T47D (cell line): ENCODE data around the gene RNF13.
"Not testable (repeated sequence)": the region's sequence is repeated elsewhere in the genome, so short reads cannot be mapped to it uniquely, and the experiment has no call there.

Experiments used
- DNase-seq, 2 experiments: peaks; one replicate each; pipeline versions ENCODE4 v3.0.0 to v3.0.0-alpha.2; 2011 to 2012; ENCODE audit warnings: low read depth in 1 of 2, low spot score in 1 of 2
- JUND ChIP-seq: IDR thresholded peaks from 2 replicates; pipeline ENCODE4 v1.6.1; 2012; ENCODE audit warnings: low read depth
- in situ Hi-C: cut with HindIII; loops from 2 replicates; pipeline ENCODE4 v1.10.0; 2016; ENCODE audit warnings: low sequenced_read_pairs, low pct_unique_long_range_greater_than_20kb

RNF13 gene

DNA sequence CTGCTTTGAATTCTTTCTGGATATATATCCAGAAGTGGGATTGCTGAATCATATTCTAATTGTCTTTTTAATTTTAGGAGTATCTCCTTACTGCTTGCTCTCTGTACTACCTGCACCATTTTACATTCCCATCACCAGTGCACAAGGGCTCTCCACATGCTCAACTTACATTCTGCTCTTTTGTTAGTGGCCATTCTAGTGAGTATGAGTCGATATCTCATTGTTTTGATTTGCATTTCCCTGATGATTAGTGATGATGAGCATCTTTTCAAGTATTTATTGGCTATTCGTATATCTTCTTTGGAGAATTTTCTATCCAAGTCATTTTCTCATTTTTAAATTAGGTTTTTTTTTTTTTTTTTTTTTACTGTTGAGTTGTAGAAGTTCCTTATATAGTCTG is 128.2 kb downstream of the RNF13 start:
- no peak for DNase-seq
- no peak for TF ChIP-seq JUND
- in situ Hi-C loops = no loop called here

DNA sequence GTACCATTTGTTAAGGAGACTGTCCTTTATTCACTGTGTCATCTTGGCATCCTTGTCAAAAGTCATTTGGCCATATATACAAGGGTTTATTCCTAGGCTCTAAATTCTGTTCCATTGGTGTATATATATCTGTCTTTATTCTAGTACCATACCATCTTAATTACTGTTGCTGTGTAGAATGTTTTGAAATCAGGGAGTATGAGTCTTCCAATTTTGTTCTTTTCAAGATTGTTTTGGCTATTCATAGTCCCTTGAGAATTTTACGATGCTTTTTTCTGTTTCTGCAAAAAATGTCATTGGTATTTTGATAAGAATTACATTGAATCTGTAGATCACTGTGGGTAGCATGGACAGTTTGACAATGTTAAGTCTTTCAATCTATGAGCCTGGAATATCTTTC is 128.9 kb downstream of the RNF13 start:
- in situ Hi-C loops = no loop called here
- TF ChIP-seq JUND = no peak
- DNase-seq = no peak

DNA sequence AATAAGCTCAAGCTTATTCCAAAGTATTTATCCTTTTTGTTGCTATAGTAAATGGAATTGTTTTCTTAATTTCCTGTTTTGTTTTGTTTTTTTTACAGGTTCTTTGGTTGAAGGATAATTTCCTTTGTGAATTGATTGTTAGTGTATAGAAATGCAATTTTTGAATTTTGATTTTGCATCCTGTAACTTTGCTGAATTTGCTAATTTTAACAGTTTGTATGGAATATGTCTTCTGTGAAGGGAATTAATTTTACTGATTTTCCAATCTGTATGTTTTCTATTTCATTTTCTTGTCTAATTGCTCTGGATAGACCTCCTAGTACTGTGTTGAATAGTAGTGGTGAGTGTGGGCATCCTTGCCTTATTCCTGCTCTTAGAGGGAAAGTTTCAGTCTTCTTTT is 129.4 kb downstream of the RNF13 start:
- in situ Hi-C loops = no loop called here
- no peak for TF ChIP-seq JUND
- no peak for DNase-seq

DNA sequence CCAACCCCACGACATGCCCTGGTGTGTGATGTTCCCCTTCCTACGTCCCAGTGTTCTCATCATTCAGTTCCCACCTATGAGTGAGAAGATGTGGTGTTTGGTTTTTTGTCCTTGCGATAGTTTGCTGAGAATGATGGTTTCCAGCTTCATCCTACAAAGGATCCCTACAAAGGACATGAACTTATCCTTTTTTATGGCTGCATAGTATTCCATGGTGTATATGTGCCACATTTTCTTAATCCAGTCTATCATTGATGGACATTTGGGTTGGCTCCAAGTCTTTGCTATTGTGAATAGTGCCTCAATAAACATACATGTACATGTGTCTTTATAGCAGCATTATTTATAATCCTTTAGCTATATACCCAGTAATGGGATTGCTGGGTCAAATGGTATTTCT is 131.0 kb downstream of the RNF13 start:
- in situ Hi-C loops, DNase-seq: not testable (repeated sequence)

DNA sequence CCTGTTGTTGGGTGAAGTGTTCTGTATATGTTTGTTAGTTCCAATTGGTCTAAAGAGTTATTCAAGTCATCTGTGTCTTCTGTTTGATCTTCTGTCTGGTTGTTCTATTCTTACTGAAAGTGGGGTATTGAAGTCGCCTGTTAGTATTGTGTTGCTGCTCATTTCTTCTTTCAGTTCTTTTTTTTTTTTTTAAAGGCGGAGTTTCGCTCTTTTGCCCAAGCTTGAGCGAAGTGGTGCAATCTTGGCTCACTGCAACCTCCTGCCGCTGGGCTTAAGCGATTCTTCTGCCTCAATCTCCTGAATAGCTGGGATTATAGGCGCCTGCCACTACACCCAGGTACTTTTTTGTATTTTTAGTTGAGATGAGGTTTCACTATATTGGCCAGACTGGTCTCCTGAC is 134.2 kb downstream of the RNF13 start:
- no peak for DNase-seq
- TF ChIP-seq JUND = no peak
- in situ Hi-C loops = no loop called here

DNA sequence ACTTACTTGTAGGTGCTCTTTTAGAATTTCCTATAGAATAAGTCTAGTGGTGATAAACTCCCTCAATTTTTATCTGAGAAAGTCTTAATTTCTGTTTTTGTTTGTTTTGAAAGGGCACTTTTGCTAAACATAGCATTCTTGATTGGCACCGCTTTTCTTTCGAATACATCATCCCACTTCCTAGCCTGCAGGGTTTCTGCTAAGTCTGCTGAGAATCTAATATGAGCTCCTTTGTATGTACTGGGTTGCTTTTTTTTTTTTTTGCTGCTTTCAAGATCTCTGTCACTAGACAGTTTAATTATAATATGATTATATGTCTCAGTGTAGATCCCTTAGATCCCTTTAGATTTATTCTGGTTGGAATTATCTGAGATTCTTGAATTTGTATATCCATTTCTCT is 136.2 kb downstream of the RNF13 start:
- TF ChIP-seq JUND = no peak
- in situ Hi-C loops = no loop called here
- no peak for DNase-seq

DNA sequence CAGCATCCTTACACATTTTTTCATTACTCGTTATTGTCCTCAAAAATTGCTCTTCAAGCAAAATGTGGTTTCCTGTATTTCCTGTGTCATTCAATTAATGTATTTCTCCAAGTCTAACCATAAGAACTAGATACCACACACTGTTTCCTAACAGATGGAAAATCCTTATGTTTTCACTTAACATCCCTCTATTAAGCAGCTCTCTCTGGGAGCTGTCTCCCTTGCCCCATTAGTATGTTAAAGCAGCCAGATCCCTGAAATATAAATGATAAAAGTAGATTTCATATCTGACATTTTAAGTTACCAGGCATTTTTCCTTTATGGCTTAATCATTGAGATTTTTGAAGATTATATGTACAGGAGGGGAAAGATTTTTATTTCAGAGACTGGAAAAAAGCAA is 141.8 kb downstream of the RNF13 start:
- DNase-seq = no peak
- TF ChIP-seq JUND = no peak
- in situ Hi-C loops = no loop called here

DNA sequence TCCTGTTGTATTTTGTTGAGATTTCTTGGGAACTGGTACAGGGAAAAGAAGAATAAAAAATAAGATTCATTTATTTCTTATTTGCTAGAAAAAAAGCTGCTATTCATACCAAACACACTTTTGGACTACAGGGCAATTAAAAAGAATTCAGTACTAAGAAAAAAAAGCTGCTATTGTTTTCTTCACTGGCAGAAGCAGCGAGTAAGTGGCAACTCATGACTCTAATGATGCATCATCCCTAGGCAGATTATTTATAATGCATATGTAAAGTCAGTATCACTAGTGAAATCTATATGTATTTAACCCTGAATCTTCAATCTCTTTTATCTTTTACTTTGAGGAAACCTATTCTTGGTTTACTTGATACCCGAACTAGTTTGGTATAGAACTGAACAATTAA is 142.4 kb downstream of the RNF13 start:
- TF ChIP-seq JUND = no peak
- DNase-seq = no peak
- in situ Hi-C loops = no loop called here

DNA sequence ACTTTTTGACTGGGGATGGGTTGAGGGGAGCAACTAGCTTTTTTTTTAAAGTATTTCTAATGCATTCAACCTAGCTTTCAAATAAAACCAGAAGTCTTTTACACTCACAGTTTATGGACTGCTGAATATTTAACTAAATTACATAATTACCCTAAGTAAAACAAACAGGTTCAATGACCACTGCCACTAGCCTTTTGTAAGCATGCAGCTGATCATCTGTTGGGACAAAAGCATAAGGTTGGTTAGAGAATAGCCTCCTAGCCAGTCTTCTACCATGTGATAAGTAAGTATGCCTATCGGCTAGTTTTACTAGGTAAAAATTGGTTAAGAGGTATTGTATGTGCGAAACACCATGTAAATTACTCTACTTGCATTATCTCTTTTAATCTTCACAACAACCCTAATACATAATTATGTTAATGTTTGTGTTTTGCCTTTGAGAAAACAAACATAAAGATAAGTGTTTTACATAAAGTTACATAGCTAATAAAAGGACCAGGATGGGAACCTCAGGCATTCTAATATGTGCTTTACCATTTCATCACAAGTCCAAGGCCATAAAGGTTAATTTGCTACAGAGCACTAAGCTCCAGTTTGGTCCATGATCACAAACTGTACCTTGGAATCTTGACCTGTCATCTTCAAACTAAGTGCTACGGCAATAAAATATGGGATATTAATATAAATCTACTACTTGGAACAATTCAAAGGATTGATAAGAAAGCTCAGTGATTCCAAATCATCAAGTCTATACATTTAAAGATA is 144.5 kb downstream of the RNF13 start:
- no peak for DNase-seq
- in situ Hi-C loops = no loop called here
- no peak for TF ChIP-seq JUND

DNA sequence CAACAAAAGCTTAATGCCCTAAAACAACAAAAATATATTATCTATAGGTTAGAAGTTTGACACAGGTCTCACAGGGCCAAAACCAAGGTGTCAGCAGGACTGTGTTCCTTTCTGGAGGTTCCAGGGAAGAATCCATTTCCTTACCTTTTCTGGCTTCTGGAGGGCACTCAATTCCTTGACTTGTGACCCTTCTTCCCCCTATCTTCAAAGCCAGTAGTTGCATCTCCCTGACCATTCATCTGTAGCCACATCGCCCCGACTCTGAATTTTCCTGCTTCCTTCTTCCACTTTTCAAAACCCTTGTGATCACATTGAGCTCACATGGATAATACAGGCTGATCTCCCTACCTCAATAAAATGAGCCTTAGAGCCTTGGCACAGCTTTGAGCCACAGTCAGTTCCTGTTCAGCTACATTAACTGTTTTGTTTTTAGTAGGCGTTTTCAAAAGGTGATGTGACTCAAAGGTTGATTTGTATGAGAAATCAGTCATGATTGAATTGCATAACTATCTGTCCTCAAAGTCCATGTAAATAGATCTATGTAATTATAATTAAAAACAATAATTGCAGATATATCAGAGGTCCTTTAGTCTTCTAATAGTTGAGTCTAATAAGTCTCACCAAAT is 145.3 kb downstream of the RNF13 start:
- no peak for TF ChIP-seq JUND
- no peak for DNase-seq
- in situ Hi-C loops = no loop called here

DNA sequence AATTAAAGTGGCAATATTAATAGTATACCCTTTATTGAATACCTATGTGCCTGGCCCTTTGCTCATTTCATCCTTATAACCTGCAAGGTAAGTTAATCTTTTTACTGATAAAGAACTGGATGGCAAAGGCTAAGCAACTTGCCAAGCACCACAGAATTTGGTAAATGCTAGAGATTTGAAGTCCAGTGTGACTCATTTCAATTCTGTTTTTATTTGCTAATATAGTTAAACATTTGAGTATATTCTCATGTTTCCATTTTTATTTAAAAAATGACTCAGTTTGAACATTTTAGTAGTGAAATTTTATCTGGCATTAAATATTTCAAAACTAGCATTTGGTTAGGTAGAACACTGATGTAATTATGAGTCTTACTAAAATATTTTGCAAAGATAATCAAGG is 146.4 kb downstream of the RNF13 start:
- in situ Hi-C loops = no loop called here
- TF ChIP-seq JUND = no peak
- DNase-seq = no peak

DNA sequence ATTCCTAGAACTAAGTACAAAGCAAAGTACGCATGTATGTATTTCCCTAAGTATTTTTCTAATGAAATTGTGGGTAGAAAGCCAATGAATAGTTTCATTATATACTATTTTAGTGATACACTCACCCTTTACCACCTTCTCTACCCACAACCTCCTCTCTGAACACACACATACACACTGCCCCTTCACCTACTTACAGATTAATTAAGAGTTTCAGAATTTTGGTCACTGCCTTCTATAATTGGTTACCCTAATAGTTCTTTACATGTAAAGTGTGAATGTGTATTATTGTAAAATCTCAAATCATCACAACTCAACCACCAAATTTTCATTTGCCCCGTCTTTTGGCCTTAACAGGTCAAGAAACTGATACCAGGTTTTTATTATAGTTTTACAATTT is 150.5 kb downstream of the RNF13 start:
- in situ Hi-C loops = no loop called here

DNA sequence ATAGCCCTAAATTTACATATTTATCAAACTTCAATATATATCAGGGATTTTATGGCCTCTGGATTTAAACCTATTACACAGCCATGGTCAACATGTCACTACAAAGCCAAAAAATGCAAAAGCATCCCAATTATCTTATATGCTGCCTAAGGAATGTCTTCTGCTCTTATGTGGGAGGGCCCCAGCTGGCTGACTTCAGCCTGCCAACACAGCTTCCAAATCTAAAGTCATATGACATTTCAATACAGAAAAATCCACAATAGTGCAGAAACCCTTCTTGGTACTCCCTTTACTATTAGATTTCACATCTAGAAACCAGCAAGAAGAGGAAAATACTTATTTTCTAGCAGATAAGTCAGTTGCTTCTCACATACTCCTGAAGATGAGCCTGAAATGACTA is 151.3 kb downstream of the RNF13 start:
- no peak for DNase-seq
- TF ChIP-seq JUND = no peak
- in situ Hi-C loops = no loop called here

More for the DNA sequence above, 150.5 kb downstream of the RNF13 start:
- no peak for TF ChIP-seq JUND
- no peak for DNase-seq

DNA sequence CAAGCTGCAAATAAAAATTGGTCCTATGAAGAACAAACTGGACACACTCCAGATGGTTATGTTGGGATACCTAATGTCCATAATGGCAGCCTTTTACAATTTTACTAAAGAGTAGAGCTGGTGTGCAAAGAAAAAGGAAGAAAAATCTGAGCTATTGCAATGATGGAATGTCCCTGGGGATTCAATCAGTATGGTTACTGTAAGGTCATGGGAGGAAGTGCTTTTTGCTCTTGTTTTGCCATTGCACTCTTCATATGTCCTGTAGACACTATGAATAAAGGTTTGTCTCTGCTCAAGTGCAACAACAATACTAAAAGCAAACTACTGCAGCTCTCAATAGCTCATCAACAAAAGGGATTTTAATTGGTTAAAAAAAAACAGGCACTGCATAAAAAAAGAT is 152.3 kb downstream of the RNF13 start:
- in situ Hi-C loops = no loop called here
- no peak for TF ChIP-seq JUND
- DNase-seq = no peak
